GM19467 (cell line): Measurements from ENCODE around the gene KERA.
A peak's percentile ranks its signal among the peaks of the same experiment; 100 is the strongest.

ENCODE experiments used
- ATAC-seq: cut with Tn5 transposase; IDR thresholded peaks from one replicate; pipeline ENCODE4 v1.9.1; 2021; ENCODE audit warnings: mild to moderate bottlenecking, moderate library complexity; ENCODE audit not compliant: unreplicated experiment

KERA gene

GRCh38 chr12:91017511-91018263 lies 40.1 kb downstream of the KERA start:
- no peak for ATAC-seq

DNA sequence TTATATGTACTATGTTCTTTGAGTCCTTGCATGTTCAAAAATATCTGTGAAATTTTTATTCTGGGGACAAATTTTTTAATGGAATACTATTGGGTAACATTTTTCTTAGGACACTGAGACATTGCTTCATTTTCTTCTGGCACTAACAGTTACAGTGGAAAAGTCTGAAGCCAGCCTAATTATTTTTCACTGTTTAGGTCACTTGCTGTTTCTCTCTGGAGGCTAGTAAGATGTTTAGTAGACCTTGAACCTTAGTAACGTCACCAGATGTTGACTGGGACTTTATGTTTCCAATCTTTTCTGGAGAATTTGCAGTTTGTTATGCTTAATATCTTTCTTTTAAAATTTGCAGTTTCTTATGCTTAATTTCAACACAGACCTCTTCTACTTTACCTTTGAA lies 40.8 kb downstream of the KERA start:
- no peak for ATAC-seq

- peak; percentile 86 for ATAC-seq
Measured at GRCh38 chr12:91009319-91009950, 48.4 kb downstream of the KERA start.

DNA sequence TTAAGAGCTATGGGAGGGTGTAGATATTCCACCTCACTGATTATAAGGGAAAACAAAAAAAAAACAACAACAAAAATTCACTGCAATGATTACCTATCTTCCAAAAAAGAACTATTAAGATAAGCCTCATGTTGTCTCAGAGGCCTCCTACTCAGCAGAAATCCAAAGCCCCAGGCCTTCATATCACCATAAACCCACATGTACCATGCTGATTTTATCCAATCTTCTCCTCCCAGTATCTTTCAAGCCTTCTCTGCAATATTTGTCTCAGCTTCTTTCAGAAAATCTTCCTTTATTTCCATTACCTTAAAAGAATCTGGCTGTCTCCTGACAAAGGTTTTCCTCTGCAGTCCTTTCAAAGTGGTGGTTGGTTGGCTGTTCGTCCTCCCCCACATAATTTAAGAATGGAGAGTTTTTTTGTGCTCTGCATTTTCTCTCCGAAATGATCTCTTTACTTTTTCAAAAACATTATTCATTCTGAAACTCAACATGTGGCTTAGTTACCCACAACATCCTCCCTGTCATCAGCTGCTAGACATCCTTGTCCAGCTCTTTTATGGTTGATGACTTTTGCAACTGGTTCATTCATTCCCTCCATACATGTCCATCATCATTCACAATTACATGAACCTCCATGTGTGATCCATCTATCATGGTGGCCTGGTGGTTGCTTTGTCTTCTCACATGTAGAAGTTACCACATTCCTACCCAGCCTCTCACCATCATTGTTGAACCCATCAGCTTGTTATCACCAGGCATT lies 50.1 kb downstream of the KERA start:
- ATAC-seq = peak; percentile 67

- ATAC-seq = no peak
Measured at GRCh38 chr12:91004872-91005271, 53.0 kb downstream of the KERA start, which contains the start of gene EPYC. TSS of gene EPYC (minus strand) at chr12:91004972. CDS start at chr12:91002565, 2,407 bp downstream.

DNA sequence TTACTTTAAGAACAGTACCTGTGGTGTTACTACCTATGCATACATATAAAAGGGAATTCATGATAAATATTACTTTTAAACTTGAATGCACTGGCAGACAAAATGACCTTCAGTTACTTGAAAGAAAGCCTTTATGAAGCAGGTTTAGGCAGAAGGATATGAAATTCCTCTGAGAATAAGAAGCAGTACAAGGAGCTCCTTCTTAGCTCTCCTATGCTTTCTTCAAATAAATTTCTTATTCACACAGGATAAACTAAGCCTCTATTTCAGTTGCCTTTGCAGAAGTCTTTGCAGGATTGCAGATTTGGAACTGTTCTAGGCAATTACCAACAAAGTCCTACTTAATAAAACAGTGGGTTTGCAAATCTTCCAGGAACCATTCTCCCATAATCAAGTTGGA lies 54.1 kb downstream of the KERA start:
- ATAC-seq = no peak

- ATAC-seq = no peak
Measured at GRCh38 chr12:91001306-91001705, 56.5 kb downstream of the KERA start.
